Heart right ventricle (tissue), 16 donors: ENCODE data around the gene SALL4. TPM values are rescaled to one million over a fixed set of nuclear protein-coding genes. Genes with fewer than 3 reads are reported as not detected.

Experiments used
- ATAC-seq, 8 donors: fragments of 200-7000 bp; cut with Tn5 transposase; one replicate each; pipeline ENCODE4 v1.9.1; 2020; ENCODE audit warnings: mild to moderate bottlenecking in 8 of 8, moderate library complexity in 8 of 8, moderate number of reproducible peaks in 1 of 8
- DNase-seq, 2 donors: peaks; one replicate each; pipeline ENCODE4 v3.0.0-alpha.2; 2020
- H3K27ac ChIP-seq, 10 donors: fragments of 200-600 bp; sonication (generic) in 2 of 10; one replicate each; pipeline versions ENCODE4 v1.5.0 to v1.8.0; 2020 to 2022; ENCODE audit warnings: mild to moderate bottlenecking in 3 of 10
- H3K27me3 ChIP-seq, 7 donors: fragments of 200-600 bp; one replicate each; pipeline ENCODE4 v1.8.0; 2021 to 2022; ENCODE audit warnings: mild to moderate bottlenecking in 2 of 7
- H3K36me3 ChIP-seq, 9 donors: fragments of 200-600 bp; sonication (generic) in 1 of 9; one replicate each; pipeline versions ENCODE4 v1.5.0 to v1.8.0; 2020 to 2022; ENCODE audit warnings: mild to moderate bottlenecking in 2 of 9
- H3K4me1 ChIP-seq, 9 donors: fragments of 200-600 bp; sonication (generic) in 1 of 9; one replicate each; pipeline versions ENCODE4 v1.5.0 to v1.8.0; 2020 to 2022; ENCODE audit warnings: mild to moderate bottlenecking in 4 of 9
- H3K4me3 ChIP-seq, 10 donors: fragments of 200-600 bp; sonication (generic) in 2 of 10; one replicate each; pipeline versions ENCODE4 v1.5.0 to v1.8.0; 2020 to 2022; ENCODE audit warnings: mild to moderate bottlenecking in 7 of 10, moderate library complexity in 2 of 10
- H3K9me3 ChIP-seq, 11 donors: fragments of 200-600 bp in 10 of 11; sonication (generic) in 2 of 11; one replicate each; pipeline versions ENCODE4 v1.5.0 to v1.8.0; 2013 to 2022; ENCODE audit warnings: mild to moderate bottlenecking in 2 of 11, control low read depth in 1 of 11, moderate library complexity in 1 of 11
- CTCF ChIP-seq, 9 donors: fragments of 200-600 bp; sonication (generic) in 2 of 9; IDR thresholded peaks; one replicate each; pipeline versions ENCODE4 v1.5.0 to v1.8.0; 2021 to 2022; ENCODE audit warnings: antibody characterized with exemption in 9 of 9, mild to moderate bottlenecking in 5 of 9, moderate library complexity in 1 of 9
- WGBS, 2 donors: extraction: QIAGEN DNeasy Blood & Tissue Kit; methylation state at CpG; one replicate each; pipeline ENCODE4 v1.1.7; 2013; ENCODE audit warnings: inconsistent platforms in 1 of 2; 5-methylcytosine and 5-hydroxymethylcytosine counted together
- intact Hi-C, 10 donors: fragments of 100-400 bp; cut with DNase I; formaldehyde crosslinking; loops; one replicate each; pipeline versions ENCODE4 v1.11.1 to v1.14.2; 2022
- polyA plus RNA-seq, 2 donors: library from polyadenylated mRNA; stranded (reverse); fragments of 200-250 nt; gene quantifications; one replicate each; pipeline ENCODE4 v1.2.3, GENCODE V29; 2013
- total RNA-seq, 10 donors: library from RNA; stranded (reverse); fragmentation: NEBNext Ultra II Directional in 3 of 10; extraction: Animal tissue kit (Norgen Biotek cat#: 25700) in 3 of 10; gene quantifications; one replicate each; pipeline versions ENCODE4 v1.2.1 to v1.2.4, GENCODE V29; 2021 to 2023
- donor health status: Arrhythmogenic right ventricular cardiomyopathy.
- donor health status: ischemic (EF 13 %, LVEDD 7.1; RV severe dilation, severe dysfunction).
- donor health status: healthy with polysubstance abuse.
- donor health status: DM: no; HTN: yes; CAD: no.
- donor health status: DM: no; HTN: no; CAD: no.
- donor health status: ischemic (EF 25% LVEDD 6.9; RV normal size, moderate dysfunction).
- donor health status: ischemic (EF 25% LVEDD 5.7; RV mildly dilated, moderate dysfunction).
- donor health status: healthy.
- donor health status: DM: yes; HTN: yes; CAD: no.
- donor health status: Ischemic cardiomyopathy.
- donor health status: ischemic (EF 35%, LVEDD 5.7; RV mildly dilated, moderate dysfunction).
- donor health status: nonischemic (EF 11% LVEDD 7.7; RV severe dilation, severe dysfunction).
- donor health status: DM: yes; HTN: yes; CAD: no.
- donor health status: PGD.
- donor health status: ischemic (EF 29% LVEDD 5.4; RV normal size, mild dysfunction).
- donor health status: nonischemic (EF 23%, LVEDD 6.1; RV moderate dilation, normal function).

Gene SALL4
- total and polyA plus RNA-seq, 12 donors, result 0.01 to 0.22 (median 0.06) TPM; not detected in 6

GRCh38 chr20:51801823-51802123 lies 548 bp downstream of the SALL4 start:
- Histone ChIP-seq H3K4me3 (peak overlapping the region; percentile 29 to 59 (median 51)), H3K4me1 (peaks cover 2 to 25% (median 19%) of the 10 kb centered on the region in 9 donors), H3K9me3 (no peaks in the 10 kb centered on the region), H3K36me3 (no peaks in the 10 kb centered on the region), H3K27me3 (peaks cover 0 to 85% (median 58%) of the 10 kb centered on the region in 7 donors), H3K27ac (no peak overlapping the region)
- WGBS, 2 donors, result 3 to 6% methylated on average over 8 of the region's 8 CpGs
- no peak for DNase-seq
- no peak for TF ChIP-seq CTCF (IDR thresholded peaks at IDR 0.05)
- intact Hi-C loops, result loop anchor here in 8 of 10 donors (5.0 to 10.0 kb wide), 2 partner anchors 281 to 283 kb away; no protein-coding TSS in a partner anchor
- ATAC-seq, result no peak

GRCh38 chr20:51801122-51801822 lies 1.0 kb downstream of the SALL4 start:
- intact Hi-C loops, result loop anchor here in 8 of 10 donors (5.0 to 10.0 kb wide), 2 partner anchors 281 to 284 kb away; no protein-coding TSS in a partner anchor
- Histone ChIP-seq H3K9me3 (no peaks in the 10 kb centered on the region), H3K27me3 (peaks cover 0 to 83% (median 61%) of the 10 kb centered on the region in 7 donors), H3K4me3 (peak overlapping the region; percentile 29 to 59 (median 51)), H3K4me1 (peaks cover 2 to 25% (median 19%) of the 10 kb centered on the region in 9 donors), H3K27ac (no peak overlapping the region), H3K36me3 (no peaks in the 10 kb centered on the region)
- peak in 2 of 9 donors; percentile 9 to 15 for TF ChIP-seq CTCF (IDR thresholded peaks at IDR 0.05)
- WGBS, 2 donors, result 0 to 1% methylated on average over 57 to 59 of the region's 59 CpGs
- ATAC-seq (peak in 1 of 8 donors; percentile 18), DNase-seq (peak in 1 of 2 donors; percentile 10)

GRCh38 chr20:51800872-51801121 lies 1.5 kb downstream of the SALL4 start:
- 1% methylated on average over 18 of the region's 18 CpGs for WGBS, 2 donors
- Histone ChIP-seq H3K36me3 (no peaks in the 10 kb centered on the region), H3K4me3 (peak overlapping the region; percentile 29 to 59 (median 51)), H3K9me3 (no peaks in the 10 kb centered on the region), H3K4me1 (peaks cover 2 to 25% (median 19%) of the 10 kb centered on the region in 9 donors), H3K27me3 (peaks cover 0 to 81% (median 63%) of the 10 kb centered on the region in 7 donors), H3K27ac (no peak overlapping the region)
- intact Hi-C loops, result loop anchor here in 8 of 10 donors (1.0 to 10.0 kb wide), 3 partner anchors 10 to 284 kb away; no protein-coding TSS in a partner anchor
- TF ChIP-seq CTCF (IDR thresholded peaks at IDR 0.05), result no peak
- DNase-seq (no peak), ATAC-seq (peak in 2 of 8 donors; percentile 31 to 35)

- ATAC-seq, result peak; percentile 47 to 79 (median 66)
- no peaks in the 10 kb centered on the region for H3K9me3 ChIP-seq
Observed at GRCh38 chr20:51800060-51800871, 2.1 kb downstream of the SALL4 start.

More at GRCh38 chr20:51800060-51800871, 2.1 kb downstream of the SALL4 start:
- H3K4me3 ChIP-seq, result peak overlapping the region in 9 of 10 donors; percentile 29 to 59 (median 52)
- DNase-seq, result peak; percentile 48 to 57
- intact Hi-C loops, result loop anchor here in 8 of 10 donors (1.0 to 10.0 kb wide), 3 partner anchors 10 to 285 kb away; no protein-coding TSS in a partner anchor
- peaks cover 0 to 83% (median 69%) of the 10 kb centered on the region in 7 donors for H3K27me3 ChIP-seq
- 1% methylated on average over 43 to 44 of the region's 44 CpGs for WGBS, 2 donors
- no peak overlapping the region for H3K27ac ChIP-seq
- peak; percentile 58 to 83 (median 79) for TF ChIP-seq CTCF (IDR thresholded peaks at IDR 0.05)
- H3K36me3 ChIP-seq, result no peaks in the 10 kb centered on the region
- peaks cover 2 to 25% (median 19%) of the 10 kb centered on the region in 9 donors for H3K4me1 ChIP-seq
